ENCODE data around the gene SIRT5.

- TF ChIP-seq CTCF (IDR thresholded peaks at IDR 0.05): no peak
- no peak for TF ChIP-seq EZH2 (IDR thresholded peaks at IDR 0.05; ENCODE audit: borderline replicate concordance, insufficient read depth, low read depth, low read length, poor library complexity, severe bottlenecking)
These were observed 15.7 kb upstream of the SIRT5 start for GRCh38 chr6:13558718-13559117.

Measured in B cell (primary cell).